ENCODE data around the gene NACC2.

NACC2 gene

DNA sequence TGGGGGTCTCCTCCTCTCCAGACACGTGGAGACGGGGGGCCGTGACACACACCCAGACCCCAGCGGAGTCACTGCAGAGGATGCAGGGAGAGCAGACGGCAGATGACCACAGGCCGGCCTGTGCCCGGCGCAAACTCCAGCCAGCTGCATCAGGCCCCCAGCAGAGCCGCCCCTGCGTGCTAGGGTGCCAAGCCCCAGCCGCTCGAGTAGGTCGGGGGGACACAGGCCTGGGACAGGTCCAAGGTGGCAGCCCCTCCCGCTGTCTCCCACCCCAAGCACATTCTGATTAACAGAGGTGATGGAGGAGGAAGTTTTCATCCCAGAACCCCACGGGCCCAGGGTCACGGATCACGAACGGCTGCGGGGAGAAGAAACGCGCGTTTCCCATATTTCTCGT is 14.4 kb downstream of the NACC2 start:
- H3K4me3 ChIP-seq (ENCODE audit: control insufficient read depth, low read depth, low read length), result no peak overlapping the region
- TF ChIP-seq, protein P1, sequence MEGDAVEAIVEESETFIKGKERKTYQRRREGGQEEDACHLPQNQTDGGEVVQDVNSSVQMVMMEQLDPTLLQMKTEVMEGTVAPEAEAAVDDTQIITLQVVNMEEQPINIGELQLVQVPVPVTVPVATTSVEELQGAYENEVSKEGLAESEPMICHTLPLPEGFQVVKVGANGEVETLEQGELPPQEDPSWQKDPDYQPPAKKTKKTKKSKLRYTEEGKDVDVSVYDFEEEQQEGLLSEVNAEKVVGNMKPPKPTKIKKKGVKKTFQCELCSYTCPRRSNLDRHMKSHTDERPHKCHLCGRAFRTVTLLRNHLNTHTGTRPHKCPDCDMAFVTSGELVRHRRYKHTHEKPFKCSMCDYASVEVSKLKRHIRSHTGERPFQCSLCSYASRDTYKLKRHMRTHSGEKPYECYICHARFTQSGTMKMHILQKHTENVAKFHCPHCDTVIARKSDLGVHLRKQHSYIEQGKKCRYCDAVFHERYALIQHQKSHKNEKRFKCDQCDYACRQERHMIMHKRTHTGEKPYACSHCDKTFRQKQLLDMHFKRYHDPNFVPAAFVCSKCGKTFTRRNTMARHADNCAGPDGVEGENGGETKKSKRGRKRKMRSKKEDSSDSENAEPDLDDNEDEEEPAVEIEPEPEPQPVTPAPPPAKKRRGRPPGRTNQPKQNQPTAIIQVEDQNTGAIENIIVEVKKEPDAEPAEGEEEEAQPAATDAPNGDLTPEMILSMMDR (IDR thresholded peaks at IDR 0.05; ENCODE audit: control insufficient read depth, insufficient read depth, low read depth, low read length, missing control alignments), result no peak
- DNase-seq (ENCODE audit: low read depth), result no peak

DNA sequence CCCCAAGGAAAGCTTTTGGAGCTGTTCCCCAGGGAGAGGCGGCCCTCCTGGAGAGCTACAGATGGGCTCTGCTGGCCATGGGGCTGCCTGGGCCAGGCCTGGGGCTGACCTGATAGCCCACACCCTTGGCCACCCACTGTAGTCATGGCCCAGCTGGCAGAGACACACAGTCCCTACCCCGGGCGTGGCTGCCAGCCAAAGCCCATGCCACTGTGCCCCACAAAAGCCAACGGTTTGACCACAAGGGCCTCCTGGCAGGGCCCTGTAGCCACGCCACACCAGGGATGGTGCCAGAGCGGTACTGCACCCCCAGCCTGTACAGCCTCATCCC is 15.2 kb downstream of the NACC2 start:
- TF ChIP-seq, protein P1 (IDR thresholded peaks at IDR 0.05; ENCODE audit: control insufficient read depth, insufficient read depth, low read depth, low read length, missing control alignments), result no peak
- DNase-seq (ENCODE audit: low read depth), result no peak
- H3K4me3 ChIP-seq (ENCODE audit: control insufficient read depth, low read depth, low read length), result no peak overlapping the region

DNA sequence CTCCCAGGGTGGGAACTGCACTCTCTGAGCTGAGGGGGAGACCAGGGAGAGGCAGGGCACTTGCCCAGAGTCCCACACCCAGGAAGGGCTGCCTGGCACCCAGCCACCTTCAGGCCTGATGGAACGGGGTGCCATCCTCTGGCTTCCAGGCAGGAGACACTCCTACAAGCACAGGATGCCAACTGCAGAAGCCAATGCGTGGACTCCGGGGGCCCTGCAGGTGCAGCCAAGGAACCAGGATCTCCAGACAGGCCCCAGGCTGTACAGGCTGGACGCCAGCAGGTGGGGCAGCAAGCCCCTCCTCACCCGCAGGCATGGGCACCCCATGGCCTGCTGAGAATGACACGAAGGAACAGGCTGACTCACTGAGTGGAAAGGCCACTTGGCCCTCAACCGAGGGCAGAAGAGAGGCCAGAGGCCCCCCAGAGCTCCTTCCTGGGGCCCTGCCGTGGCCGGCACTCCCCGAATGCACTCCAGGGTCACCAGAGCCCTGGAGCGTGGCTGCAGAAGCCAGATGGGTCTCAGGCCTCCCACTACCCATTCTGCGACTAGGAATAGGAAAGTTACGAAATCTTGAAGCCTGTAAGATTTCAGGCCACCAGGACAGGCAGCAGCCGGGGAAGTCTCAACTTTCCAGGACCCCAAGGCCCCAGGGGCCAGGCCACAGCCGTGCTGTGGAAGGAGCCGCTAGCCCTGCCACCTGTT is 15.7 kb downstream of the NACC2 start:
- no peak for DNase-seq (ENCODE audit: low read depth)
- TF ChIP-seq, protein P1 (IDR thresholded peaks at IDR 0.05; ENCODE audit: control insufficient read depth, insufficient read depth, low read depth, low read length, missing control alignments), result no peak
- no peak overlapping the region for H3K4me3 ChIP-seq (ENCODE audit: control insufficient read depth, low read depth, low read length)

DNA sequence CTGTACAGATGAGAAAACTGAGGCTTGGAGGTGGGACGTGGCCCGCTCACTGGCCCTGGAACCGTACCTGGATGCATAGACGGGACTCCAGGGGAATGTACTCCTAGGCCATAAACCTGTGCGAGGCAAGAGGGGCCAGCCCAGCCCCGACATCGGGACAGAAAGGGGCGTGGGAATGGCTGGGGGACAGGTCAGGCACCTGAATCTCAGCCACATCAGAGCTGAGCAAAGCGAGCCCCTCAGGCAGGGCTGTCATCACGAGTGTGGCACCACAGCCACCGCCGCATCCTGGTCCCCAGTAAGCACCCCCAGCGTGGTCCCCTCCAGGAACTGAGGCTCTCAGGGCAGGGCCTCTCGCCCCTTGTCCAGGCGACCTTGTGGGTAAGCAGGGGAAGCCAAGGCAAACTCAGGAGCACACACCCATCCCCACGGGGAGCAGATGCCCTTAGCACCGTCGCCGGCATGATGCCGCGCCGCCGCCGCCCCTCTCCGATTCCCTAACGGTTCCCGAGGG is 16.5 kb downstream of the NACC2 start:
- no peak for DNase-seq (ENCODE audit: low read depth)
- no peak overlapping the region for H3K4me3 ChIP-seq (ENCODE audit: control insufficient read depth, low read depth, low read length)
- TF ChIP-seq, protein P1 (IDR thresholded peaks at IDR 0.05; ENCODE audit: control insufficient read depth, insufficient read depth, low read depth, low read length, missing control alignments), result no peak

DNA sequence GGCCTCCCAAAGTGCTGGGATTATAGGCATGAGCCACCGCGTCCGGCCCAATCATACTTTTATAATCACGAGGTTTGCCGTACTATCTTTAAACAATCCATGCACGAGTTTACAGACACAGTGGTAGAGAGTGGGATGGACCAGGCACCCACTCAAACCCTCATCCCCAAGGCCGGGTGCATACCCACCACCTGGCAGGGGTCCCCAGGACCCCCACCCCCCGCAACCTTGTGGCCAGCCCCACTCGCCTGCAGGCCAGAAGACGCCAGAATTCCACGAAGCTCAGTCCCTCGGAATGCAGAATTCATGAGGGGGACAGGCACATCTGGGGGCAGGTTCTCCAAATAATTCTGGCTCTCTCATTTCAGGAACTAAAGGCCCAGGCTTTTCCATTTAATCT is 17.1 kb downstream of the NACC2 start:
- no peak for DNase-seq (ENCODE audit: low read depth)
- TF ChIP-seq, protein P1 (IDR thresholded peaks at IDR 0.05; ENCODE audit: control insufficient read depth, insufficient read depth, low read depth, low read length, missing control alignments), result no peak
- H3K4me3 ChIP-seq (ENCODE audit: control insufficient read depth, low read depth, low read length), result no peak overlapping the region

DNA sequence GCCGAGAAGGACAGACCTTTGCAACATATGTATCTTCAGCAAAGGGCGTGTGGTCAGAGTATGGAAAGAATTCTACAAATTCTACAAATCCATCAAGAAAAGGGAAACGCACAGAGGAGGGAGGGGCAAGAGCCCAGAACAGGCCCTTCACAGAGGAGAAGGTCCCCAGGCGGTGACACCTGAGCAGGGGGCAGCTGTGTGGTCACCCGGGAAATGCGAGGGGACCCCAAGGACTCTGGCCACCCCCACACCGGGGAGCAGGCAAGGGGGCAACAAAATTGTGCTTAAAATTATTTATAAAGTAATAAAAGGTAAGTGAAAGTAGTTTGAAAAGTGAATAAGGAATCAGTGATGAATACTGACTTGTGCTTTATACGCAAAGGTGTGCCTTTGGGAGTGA is 17.6 kb downstream of the NACC2 start:
- no peak overlapping the region for H3K4me3 ChIP-seq (ENCODE audit: control insufficient read depth, low read depth, low read length)
- TF ChIP-seq, protein P1 (IDR thresholded peaks at IDR 0.05; ENCODE audit: control insufficient read depth, insufficient read depth, low read depth, low read length, missing control alignments), result no peak
- DNase-seq (ENCODE audit: low read depth), result no peak
